Measurements from ENCODE around the gene GPR85.
"Not testable (repeated sequence)": the region's sequence is repeated elsewhere in the genome, so short reads cannot be mapped to it uniquely, and the experiment has no call there.

GPR85 gene

DNA sequence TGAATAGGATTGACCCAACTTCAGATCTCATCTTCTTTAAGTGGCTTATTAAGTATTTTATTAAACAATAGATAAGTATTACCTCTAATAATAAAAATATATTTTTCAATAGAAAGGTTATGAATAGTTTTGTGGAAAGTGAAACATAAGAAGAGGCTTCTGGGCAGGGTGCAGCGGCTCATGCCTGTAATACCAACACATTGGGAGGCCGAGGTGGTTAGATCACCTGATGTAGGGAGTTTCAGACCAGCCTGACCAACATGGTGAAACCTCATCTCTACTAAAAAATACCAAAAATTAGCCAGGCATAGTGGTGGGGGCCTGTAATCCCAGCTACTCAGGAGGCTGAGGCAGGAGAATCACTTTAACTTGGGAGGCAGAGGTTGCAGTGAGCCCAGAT is 26.5 kb downstream of the GPR85 start:
- no peak overlapping the region for H3K4me3 ChIP-seq (replicated peaks in 1 of 2; ENCODE audit: low read depth in 2 of 2, low read length in 2 of 2)
- TF ChIP-seq, protein P1, sequence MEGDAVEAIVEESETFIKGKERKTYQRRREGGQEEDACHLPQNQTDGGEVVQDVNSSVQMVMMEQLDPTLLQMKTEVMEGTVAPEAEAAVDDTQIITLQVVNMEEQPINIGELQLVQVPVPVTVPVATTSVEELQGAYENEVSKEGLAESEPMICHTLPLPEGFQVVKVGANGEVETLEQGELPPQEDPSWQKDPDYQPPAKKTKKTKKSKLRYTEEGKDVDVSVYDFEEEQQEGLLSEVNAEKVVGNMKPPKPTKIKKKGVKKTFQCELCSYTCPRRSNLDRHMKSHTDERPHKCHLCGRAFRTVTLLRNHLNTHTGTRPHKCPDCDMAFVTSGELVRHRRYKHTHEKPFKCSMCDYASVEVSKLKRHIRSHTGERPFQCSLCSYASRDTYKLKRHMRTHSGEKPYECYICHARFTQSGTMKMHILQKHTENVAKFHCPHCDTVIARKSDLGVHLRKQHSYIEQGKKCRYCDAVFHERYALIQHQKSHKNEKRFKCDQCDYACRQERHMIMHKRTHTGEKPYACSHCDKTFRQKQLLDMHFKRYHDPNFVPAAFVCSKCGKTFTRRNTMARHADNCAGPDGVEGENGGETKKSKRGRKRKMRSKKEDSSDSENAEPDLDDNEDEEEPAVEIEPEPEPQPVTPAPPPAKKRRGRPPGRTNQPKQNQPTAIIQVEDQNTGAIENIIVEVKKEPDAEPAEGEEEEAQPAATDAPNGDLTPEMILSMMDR (IDR thresholded peaks at IDR 0.05; ENCODE audit: low read depth, low read length): no peak
- no peak for DNase-seq (ENCODE audit: low read depth in 2 of 2)

DNA sequence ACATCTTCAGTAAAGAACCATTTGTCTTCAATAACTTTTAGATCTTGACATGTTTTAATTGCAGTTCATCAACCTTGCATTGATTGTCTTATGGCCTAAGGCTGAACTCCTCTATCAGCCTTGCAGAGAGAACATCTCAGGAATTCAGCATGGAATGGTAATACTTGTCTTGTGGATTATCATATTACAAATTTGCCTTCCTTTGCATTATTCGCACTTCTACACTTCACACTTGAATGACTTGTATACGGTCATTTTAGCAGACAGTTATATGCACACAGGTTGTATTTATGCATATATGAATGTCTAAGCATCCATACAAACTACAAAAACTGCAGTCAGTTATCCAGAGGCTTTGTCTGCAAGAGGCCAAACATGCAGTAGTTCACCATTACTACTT is 31.7 kb downstream of the GPR85 start:
- no peak for DNase-seq (ENCODE audit: low read depth in 2 of 2)
- TF ChIP-seq, protein P1 (IDR thresholded peaks at IDR 0.05; ENCODE audit: low read depth, low read length): no peak

DNA sequence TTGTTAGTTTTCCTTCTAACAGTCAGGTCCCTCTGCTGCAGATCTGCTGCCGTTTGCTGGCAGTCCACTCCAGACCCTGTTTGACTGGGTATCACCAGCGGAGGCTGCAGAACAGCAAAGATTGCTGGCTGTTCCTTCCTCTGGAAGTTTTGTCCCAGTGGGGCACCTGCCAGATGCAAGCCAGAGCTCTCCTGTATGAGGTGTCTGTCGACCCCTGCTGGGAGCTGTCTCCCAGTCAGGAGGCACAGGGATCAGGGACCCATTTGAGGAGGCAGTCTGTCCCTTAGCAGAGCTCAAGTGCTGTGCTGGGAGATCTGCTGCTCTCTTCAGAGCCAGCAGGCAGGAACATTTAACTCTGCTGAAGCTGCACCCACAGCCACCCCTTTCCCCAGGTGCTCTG is 32.4 kb downstream of the GPR85 start:
- H3K4me3 ChIP-seq (replicated peaks in 1 of 2; ENCODE audit: low read depth in 2 of 2, low read length in 2 of 2); DNase-seq (ENCODE audit: low read depth in 2 of 2): not testable (repeated sequence)

More for the DNA sequence above, 31.7 kb downstream of the GPR85 start:
- H3K4me3 ChIP-seq (replicated peaks in 1 of 2; ENCODE audit: low read depth in 2 of 2, low read length in 2 of 2): no peak overlapping the region

DNA sequence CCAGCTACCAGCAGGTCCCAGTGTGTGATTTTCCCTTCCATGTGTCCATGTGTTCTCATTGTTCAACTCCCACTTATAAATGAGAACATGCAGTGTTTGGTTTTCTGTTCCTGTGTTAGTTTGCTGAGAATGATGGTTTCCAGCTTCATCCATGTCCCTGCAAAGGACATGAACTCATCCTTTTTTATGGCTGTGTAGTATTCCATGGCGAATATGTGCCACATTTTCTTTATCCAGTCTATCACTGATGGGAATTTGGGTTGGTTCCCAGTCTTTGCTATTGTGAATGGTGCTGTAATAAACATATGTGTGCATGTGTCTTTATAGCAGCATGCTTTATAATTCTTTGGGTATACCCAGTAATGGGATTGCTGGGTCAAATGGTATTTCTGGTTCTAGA is 37.4 kb downstream of the GPR85 start:
- not testable (repeated sequence) for DNase-seq (ENCODE audit: low read depth in 2 of 2); H3K4me3 ChIP-seq (replicated peaks in 1 of 2; ENCODE audit: low read depth in 2 of 2, low read length in 2 of 2)

DNA sequence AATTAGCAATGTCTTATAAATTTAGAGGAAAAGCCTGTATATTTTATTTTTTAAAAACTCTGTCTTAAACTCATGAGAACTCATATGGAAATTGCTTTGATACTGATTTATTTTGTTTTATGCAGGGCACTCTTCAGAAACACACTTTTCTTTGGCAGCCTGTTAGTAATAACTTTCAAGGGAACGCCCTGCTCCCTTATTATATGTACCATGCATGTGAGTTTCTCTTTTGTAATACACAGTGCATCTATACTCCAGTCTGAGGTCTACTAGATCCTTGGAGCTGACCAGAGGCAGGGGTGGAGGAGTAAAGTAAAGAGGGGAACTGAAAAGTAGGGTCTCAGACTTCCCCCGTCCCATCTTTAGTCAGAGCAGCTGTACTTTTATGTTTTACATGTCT is 40.2 kb downstream of the GPR85 start:
- no peak overlapping the region for H3K4me3 ChIP-seq (replicated peaks in 1 of 2; ENCODE audit: low read depth in 2 of 2, low read length in 2 of 2)
- no peak for DNase-seq (ENCODE audit: low read depth in 2 of 2)
- TF ChIP-seq, protein P1 (IDR thresholded peaks at IDR 0.05; ENCODE audit: low read depth, low read length): no peak

DNA sequence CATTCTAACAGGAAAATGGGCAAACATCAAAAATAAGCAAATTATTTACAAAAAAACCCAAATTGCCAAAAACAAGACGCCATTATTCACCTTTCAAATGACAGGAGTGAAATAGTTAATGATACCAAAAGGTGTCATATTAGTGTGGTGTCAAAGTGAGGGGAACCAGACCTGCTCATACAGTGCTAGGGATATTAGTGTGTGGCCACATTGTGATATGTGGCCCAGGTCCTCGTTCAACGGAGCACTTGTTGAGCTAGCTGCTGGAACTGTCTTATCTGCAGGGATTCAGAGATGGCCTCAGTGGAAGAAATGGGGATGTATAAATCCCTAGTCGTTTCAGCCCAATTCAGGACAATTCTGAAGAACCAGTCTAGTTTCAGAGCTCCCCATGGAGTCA is 41.2 kb downstream of the GPR85 start:
- TF ChIP-seq, protein P1 (IDR thresholded peaks at IDR 0.05; ENCODE audit: low read depth, low read length): no peak
- no peak overlapping the region for H3K4me3 ChIP-seq (replicated peaks in 1 of 2; ENCODE audit: low read depth in 2 of 2, low read length in 2 of 2)
- no peak for DNase-seq (ENCODE audit: low read depth in 2 of 2)

DNA sequence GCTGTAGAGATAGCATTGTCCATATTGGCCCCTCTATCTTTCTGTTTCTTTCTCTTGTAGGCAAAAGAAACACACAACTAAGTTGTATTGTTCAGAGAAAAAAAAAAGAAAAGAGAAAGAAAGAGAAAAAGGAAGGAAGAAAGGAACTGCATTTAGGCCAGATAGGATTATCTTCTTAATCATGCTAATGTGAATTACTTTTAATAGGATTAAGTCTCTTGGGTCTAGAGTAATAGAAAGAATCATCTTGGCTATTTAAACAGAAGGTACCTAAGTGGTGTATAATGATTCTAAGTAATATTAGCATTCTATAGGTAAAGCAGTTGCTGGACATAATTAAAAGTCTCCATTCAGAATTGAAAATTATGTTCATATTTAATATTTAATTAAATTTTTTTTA is 42.2 kb downstream of the GPR85 start:
- no peak for DNase-seq (ENCODE audit: low read depth in 2 of 2)
- TF ChIP-seq, protein P1 (IDR thresholded peaks at IDR 0.05; ENCODE audit: low read depth, low read length): no peak
- H3K4me3 ChIP-seq (replicated peaks in 1 of 2; ENCODE audit: low read depth in 2 of 2, low read length in 2 of 2): no peak overlapping the region

DNA sequence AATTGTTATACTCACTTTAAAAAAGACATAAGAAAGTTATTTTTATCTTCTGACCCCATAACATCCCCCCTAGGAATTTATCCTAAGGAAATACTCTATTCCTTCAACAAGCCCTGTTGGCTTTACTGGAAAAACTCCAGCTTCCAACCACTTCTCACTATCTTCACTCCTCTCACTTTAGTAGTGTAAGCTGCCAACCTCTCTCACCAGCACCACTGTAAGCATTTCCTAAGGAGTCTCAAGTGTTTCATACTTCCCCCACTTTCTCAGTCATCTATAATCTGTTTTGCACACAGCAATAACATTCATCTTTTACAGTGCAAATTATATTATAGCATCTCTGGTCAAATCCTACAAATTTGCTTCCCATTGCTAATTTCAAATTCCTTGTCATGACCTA is 45.8 kb downstream of the GPR85 start:
- TF ChIP-seq, protein P1 (IDR thresholded peaks at IDR 0.05; ENCODE audit: low read depth, low read length): no peak
- H3K4me3 ChIP-seq (replicated peaks in 1 of 2; ENCODE audit: low read depth in 2 of 2, low read length in 2 of 2): no peak overlapping the region
- peak in 1 of 2 donors; percentile 1 for DNase-seq (ENCODE audit: low read depth in 2 of 2)
